Measurements from ENCODE around the gene LDB2.

DNA sequence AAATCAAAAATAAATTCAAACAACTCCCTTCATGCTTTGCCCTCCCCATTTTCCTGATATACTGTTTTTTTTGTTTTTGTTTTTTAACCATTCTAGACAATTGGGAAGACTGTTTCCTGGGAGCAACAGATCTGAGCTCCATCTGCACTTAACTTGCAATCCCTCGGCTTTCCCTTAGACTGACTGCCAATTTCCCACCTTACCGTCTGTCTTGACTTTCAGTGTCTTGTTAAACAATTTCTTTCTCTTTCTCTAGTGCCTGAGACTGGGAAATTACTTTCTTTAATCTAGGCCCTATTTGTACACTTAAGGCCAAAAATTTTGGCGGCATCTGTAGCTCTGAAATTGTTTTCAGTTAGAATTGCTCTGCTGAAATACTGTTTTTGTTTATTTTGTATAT is 326.3 kb downstream of the LDB2 start:
- no peak for TF ChIP-seq POLR2A (IDR thresholded peaks at IDR 0.05; ENCODE audit: low read length)
- no peak for TF ChIP-seq GATA1 (IDR thresholded peaks at IDR 0.05; ENCODE audit: low read depth, low read length)

All from erythroblast (primary cell).